VCaP (cell line): ENCODE data around the gene SOS1.
"Not testable (repeated sequence)": the region's sequence is repeated elsewhere in the genome, so short reads cannot be mapped to it uniquely, and the experiment has no call there.

Experiments used
- H3K27ac ChIP-seq: fragments of 450-650 bp; 2 replicates; pipeline ENCODE4 v1.5.1; 2017
- TF ChIP-seq, protein P1 (sequence below): fragments of 450-650 bp; conservative IDR thresholded peaks from 2 replicates; pipeline ENCODE4 v1.5.1; 2017; ENCODE audit warnings: mild to moderate bottlenecking, moderate library complexity

Gene SOS1

DNA sequence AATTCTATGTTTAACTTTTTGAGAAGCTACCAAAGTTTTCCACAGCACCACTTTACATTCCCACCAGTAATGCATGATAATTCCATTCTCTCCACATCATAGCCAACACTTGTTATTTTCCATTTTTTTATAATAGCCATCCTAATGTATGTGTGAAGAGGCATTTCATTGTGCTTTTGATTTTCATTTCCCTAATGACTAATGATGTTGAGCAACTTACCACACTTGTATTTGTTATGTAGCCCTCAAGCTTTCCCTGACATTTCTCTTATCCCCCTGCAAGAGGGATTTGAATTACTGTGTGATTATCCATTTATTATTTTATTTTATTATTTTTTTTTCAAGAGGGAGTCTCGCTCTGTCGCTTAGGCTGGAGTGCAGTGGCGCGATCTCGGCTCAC, 23.6 kb upstream of the SOS1 start:
- TF ChIP-seq, protein P1, sequence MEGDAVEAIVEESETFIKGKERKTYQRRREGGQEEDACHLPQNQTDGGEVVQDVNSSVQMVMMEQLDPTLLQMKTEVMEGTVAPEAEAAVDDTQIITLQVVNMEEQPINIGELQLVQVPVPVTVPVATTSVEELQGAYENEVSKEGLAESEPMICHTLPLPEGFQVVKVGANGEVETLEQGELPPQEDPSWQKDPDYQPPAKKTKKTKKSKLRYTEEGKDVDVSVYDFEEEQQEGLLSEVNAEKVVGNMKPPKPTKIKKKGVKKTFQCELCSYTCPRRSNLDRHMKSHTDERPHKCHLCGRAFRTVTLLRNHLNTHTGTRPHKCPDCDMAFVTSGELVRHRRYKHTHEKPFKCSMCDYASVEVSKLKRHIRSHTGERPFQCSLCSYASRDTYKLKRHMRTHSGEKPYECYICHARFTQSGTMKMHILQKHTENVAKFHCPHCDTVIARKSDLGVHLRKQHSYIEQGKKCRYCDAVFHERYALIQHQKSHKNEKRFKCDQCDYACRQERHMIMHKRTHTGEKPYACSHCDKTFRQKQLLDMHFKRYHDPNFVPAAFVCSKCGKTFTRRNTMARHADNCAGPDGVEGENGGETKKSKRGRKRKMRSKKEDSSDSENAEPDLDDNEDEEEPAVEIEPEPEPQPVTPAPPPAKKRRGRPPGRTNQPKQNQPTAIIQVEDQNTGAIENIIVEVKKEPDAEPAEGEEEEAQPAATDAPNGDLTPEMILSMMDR = no peak
- no peak overlapping the region for H3K27ac ChIP-seq

DNA sequence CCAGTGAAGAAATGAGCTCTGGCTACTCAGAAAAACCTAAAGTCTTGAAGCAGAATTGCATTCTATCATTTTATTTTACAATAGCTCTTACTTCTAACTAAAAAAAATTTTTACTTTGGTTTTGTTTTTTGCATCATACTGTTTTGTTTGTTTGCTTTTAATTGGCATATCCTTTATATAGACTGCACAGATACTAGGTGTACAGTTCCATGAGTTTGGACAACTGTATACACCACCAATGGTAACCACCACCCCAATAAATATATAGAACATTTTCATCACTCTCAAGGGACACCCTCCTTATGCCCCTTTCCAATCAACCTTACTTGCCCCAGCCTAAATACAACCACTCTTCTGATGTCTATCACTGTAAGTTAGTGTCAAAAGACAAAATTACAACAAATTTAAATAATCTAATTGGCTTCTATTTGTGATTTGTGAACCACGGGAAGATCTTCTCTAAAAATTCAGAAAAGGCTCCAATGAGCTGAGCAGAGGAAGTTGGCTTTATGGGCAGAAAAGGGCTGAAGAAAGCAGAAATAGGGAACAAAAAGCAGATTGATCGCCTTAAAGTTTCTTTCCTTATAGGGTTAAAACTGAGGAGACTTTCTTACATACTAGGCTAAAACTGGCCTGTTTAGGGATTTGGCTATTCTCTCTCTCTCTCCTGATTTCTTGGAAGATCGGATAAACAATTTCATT, 22.2 kb upstream of the SOS1 start:
- TF ChIP-seq, protein P1 = no peak

DNA sequence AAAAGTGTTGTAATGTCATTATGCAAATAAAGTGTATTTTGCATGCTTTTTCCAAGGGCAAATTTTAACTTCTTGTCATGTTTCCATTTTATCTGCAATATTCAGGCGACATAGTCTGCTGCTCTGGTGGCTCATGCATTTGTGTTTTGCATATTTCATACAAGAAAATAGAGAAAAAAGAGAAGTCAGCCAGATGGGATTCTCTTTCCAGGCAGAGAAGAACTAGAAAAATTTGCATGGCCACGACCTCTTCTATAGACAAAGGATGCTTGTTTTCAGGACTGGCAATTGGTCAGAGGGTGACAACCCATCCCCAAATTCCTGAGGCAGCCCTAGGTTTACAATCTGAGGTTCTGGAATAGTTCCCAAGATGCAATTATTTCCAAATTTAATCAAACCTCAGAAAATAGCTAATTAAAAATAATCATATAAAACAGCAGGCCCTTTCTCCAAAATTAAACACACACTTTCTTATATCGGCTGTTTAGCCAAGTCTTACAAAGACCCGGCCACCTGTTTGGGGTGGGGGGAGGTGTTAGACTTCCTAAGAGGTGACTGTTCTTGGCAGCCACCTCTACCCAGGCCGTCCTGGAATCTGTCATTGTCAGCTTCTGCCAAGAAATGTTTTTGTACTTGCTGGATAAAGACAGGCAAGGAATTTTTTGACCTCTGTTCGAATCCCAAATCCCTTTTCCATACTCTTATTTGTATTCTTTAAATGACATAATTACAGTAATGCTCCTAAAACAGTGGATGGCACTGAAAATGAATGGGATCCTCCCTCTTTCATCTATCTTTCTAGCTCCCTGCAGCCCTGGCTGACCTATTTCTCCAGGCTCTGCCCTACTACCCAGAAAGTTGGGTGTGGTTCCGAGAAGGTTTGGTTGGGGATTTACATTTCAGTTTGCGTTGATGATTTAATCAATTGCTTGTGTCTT, 20.8 kb upstream of the SOS1 start:
- TF ChIP-seq, protein P1 = no peak
- no peak overlapping the region for H3K27ac ChIP-seq

More for the DNA sequence above, 22.2 kb upstream of the SOS1 start:
- H3K27ac ChIP-seq = no peak overlapping the region

DNA sequence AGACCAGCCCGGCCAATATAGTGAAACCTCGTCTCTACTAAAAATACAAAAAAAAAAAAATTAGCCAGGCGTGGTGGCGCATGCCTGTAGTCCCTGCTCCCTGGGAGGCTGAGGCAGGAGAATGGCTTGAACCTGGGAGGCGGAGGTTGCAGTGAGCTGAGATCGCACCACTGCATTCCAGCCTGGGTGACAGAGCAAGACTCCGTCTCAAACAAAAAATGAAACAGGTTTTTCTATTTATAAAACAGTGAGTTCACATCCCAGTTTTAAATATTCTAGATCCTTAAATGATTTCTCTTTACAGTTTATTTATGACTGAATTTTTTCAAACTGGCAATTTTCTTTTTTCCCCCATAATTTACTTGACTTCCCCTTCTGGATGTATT, 20.1 kb upstream of the SOS1 start:
- not testable (repeated sequence) for H3K27ac ChIP-seq

DNA sequence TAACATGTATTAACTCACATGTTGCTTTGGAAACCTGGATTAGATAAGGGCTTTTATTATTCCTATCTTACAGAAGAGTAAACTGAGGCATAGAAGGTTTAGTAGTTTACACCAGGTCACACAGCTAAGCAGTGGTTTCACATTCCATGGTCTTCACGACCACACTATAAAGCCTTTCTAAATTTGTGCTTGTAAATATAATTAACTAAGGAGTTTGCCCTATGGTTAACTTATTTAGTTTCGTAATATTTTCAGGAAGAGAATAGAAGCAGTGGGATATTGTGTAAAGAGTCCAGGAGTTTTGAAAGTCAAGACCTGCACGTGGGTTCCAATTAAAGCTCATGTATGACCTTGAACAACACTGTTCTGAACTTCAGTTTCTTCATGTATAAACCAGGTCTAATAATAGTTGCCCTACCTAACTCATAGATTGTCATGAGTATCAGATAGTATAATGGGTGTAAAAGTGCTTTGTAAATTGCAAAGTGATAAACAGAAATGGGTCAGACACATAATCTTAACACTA, 19.5 kb upstream of the SOS1 start:
- TF ChIP-seq, protein P1 = no peak
- peak overlapping the region; percentile 2; the same call in 1 of the 2 replicates for H3K27ac ChIP-seq

DNA sequence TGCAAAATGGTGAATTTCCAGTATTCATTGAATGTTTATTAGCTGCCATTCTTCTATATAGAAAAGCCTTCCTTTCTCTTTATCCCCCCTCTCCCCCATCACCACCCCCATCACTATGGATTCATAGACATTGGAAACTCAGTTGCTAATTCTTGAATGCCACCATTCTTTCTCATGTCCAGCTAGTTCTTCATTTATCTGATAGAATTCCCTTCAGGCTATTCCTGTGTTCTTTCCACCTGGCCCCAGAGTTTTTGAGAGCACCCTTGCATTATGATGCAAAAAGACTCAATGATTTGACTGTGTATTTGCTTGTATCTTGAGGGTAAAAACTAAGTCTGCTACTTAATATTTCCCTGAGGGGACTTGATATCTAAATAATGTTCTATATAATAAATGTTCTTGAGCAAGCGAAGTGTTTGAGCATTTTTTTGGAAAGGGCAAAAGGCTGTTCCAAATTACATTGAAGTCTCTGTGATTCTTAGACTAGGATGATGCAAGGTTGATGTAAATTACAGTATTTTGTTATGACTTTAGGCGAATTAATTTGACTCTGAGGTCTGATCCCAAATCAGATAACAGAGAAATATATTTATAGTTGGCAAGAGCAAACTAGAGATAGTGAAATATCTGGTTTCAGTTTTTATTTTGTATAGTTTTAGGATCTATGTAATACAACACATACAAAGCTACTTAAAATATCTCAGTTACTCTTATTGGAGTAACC, 18.8 kb upstream of the SOS1 start:
- TF ChIP-seq, protein P1 = no peak
- H3K27ac ChIP-seq = peak overlapping the region; percentile 2; the same call in 1 of the 2 replicates

DNA sequence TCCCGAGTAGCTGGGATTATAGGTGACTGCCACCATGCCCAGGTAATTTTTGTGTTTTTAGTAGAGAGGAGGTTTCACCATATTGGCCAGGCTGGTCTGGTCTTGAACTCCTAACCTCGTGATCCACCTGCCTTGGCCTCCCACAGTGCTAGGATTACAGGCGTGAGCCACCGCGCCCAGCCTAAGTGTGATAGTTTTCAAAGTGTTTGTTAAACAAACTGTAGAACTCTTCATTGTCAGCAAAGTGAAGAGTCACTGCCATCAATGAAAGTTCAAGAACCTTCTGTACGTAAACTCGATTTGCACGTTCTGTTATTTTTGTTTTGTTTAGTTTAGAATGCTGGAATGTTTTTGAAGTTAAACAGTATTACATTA, 18.0 kb upstream of the SOS1 start:
- no peak overlapping the region for H3K27ac ChIP-seq
- TF ChIP-seq, protein P1 = no peak

DNA sequence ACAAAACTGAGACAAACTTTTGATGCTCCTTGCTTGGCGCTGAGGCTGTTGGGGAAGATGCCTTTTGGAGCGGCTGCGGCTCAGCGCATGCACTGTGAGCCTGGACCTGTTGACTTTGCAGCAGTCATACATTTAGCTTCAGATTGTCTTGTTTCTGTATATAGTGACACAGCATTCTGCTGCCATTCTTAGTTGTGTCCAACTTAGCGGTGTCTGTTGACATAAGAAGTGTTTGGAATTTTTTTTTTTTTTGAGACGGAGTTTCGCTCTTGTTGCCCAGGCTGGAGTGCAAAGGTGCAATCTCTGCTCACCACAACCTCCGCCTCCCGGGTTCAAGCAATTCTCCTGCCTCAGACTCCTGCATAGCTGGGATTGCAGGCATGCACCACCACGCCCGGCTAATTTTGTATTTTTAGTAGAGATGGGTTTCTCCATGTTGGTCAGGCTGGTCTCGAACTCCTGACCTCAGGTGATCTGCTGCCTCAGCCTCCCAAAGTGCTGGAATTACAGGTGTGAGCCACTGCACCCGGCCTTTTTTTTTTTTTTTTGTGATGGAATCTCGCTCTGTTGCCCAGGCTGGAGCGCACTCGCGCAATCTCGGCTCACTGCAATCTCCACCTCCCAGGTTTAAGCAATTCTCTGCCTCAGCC, 17.5 kb upstream of the SOS1 start:
- not testable (repeated sequence) for H3K27ac ChIP-seq
